Stimulated activated naive CD8-positive, alpha-beta T cell treated with anti-CD3 and anti-CD28 coated beads, Interleukin-15, Interleukin-2, amounts not matched to agents 100 U/mL and 50 U/mL, for 24 hours (primary cell): ENCODE results near the gene TAF4.

Experiments
- ATAC-seq: fragments of 150-1000 bp; cut with Tn5 transposase; one replicate; pipeline ENCODE4 v1.10.0; 2021
- DNase-seq: peaks from one replicate; pipeline ENCODE4 v3.0.0; 2021

The TAF4 gene

DNA sequence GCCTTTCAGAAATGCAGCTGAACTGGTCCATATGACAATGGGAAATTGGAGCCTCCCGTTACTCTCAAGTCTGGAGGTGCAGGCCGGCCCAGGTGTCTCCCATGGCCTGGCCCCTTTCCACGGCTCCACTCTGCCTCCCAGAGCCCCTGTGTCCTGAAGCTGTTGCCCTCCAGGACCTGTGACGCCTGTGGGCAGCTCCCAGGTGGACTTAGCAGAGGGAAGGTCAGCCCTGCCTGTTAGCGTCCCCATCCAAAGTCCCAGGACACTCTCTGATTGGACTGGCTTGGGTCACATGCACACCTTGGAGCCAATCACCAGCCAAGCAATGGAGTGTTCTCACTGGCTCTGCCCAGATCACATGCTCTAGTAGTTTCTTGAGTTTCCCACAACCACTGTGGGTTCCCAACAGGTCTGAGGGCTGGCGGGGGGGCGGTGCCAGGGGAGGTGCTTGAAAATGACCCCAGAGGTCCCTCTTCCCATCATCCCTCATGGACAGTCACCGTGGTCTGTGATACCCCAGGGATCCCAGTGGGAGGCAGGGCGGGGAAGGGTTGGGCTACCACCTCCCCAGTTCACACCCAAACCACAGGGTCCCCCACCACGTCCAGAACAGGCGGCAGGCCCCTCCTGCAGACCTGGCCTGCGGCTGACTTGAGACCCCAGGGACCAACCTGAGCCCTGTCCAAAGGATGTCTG, 135.6 kb downstream of the TAF4 start:
- no peak for ATAC-seq
- DNase-seq: no peak

- DNase-seq (no peak), ATAC-seq (no peak)
Measured at GRCh38 chr20:61929561-61929960, 136.1 kb downstream of the TAF4 start.

- ATAC-seq (no peak), DNase-seq (no peak)
Measured at GRCh38 chr20:61927826-61928541, 137.7 kb downstream of the TAF4 start.

- ATAC-seq (no peak), DNase-seq (no peak)
Measured at GRCh38 chr20:61927193-61927825, 138.4 kb downstream of the TAF4 start.

DNA sequence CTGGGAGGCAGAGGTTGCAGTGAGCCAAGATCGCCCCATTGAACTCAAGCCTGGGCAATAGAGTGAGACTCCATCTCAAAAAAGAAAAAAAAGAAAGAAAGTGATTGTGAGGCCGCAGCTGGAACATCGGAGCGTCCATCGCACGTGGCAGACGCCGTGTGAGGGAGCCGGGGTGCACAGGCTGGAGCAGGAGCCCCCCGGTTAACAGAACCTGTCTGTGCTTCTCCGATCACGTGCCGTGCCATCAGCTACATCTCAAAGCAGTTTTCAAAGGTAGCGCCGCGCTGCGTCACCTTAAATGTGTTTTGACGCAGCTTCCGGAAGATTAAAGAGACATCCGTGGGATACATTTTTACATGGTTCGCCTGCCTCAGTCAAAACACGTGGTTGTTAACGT, 138.9 kb downstream of the TAF4 start:
- DNase-seq: no peak

GRCh38 chr20:61926253-61926613, 139.4 kb downstream of the TAF4 start:
- DNase-seq: no peak
- ATAC-seq: no peak

More for the DNA sequence above, 138.9 kb downstream of the TAF4 start:
- ATAC-seq: no peak

DNA sequence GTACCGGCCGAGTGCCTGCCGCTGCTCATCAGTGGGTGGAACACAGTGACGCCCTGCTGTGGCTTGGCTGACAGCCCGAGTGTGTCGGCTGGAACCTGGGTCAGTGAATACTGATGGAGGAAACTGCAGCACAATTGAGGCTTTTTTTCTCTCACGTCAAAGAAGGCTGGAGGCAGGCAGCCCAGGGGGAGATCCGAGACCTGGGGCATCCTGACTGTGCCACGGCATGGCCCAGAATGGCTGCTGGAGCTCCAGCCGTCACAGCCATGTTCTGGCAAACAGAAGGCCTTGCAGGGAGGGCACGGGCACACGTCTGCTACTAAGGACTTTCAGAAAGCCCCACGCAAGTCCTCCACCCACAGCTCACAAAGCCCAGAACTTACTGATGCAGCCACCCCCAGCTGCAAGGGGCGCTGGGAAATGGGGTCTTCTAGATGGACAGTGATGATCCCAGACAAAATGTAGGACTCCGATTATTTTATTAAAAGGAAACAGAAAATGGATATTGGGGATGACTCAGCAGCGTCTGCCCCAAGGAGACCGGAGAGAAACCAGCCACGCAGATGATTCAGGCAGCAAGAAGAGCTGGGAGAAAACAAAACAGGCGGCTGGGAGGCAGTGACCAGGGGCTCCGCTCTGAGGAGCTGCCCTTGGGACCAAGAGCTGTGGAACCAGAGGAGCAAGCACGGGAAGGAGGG, 140.0 kb downstream of the TAF4 start:
- ATAC-seq: no peak

GRCh38 chr20:61924858-61925554, 140.7 kb downstream of the TAF4 start:
- ATAC-seq: no peak
- no peak for DNase-seq

More for the DNA sequence above, 140.0 kb downstream of the TAF4 start:
- DNase-seq: no peak
